ENCODE measurements around the gene VRK3. TPM values are rescaled to one million over a fixed set of nuclear protein-coding genes. Genes with fewer than 3 reads are reported as not detected.

VRK3 gene
- total RNA-seq, 2 donors from 2014 or later: 43.5 to 48.9 TPM

DNA sequence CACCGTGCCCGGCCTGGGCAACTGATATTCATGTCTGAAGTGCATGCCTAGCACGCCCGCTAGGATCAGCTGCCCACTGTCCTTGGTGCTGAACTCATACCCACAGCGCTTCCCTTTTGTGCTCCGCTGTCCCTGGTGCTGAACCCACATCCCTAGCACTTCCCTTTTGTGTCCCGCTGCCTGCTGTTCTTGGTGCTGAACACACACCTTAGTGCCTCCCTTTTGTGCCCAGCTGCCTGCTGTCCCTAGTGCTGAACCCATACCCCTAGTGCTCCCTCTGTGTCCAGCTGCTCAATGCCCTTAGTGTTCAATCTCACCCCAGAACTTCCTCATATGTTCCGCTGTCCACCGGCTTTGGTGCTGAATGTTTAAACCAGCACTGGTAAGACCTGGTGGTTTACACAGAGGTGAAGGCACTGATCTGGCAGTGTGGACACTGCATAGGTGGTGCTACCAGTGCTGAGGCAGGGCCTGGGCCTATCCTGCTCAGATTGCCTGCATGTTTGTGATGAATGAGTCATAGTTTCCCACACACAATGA lies 37.9 kb downstream of the VRK3 start:
- no peaks in the 10 kb centered on the region for H3K27me3 Mint-ChIP-seq (ENCODE audit: insufficient read depth)
- H3K9ac ChIP-seq (ENCODE audit: extremely low read depth, low read length, poor library complexity, severe bottlenecking): no peak overlapping the region
- H3K36me3 ChIP-seq (ENCODE audit: control insufficient read depth, insufficient read depth, low read length): peaks cover 20% of the 10 kb centered on the region
- no peaks in the 10 kb centered on the region for H3K4me1 Mint-ChIP-seq
- peaks cover 37% of the 10 kb centered on the region for H3K36me3 Mint-ChIP-seq (ENCODE audit: low read depth)
- H3K9me3 Mint-ChIP-seq: no peaks in the 10 kb centered on the region
- peak; percentile 40 for TF ChIP-seq CTCF (conservative IDR thresholded peaks at IDR 0.05)
- H3K4me3 Mint-ChIP-seq: no peak overlapping the region
- H3K27ac ChIP-seq (ENCODE audit: low read depth, low read length): no peak overlapping the region
- no peaks in the 10 kb centered on the region for H3K27me3 ChIP-seq (ENCODE audit: control insufficient read depth, insufficient read depth, low read length, poor library complexity, severe bottlenecking)
- no peaks in the 10 kb centered on the region for H3K4me1 ChIP-seq (ENCODE audit: control insufficient read depth, insufficient read depth, low read length)
- H3K4me3 ChIP-seq (ENCODE audit: low read length): no peak overlapping the region
- no peak overlapping the region for H3K27ac Mint-ChIP-seq
- 16 to 23% methylated on average over 9 of the region's 9 CpGs for WGBS, 2 experiments (ENCODE audit: insufficient coverage in 1 of 2, insufficient read length in 1 of 2)
- H3K9me3 ChIP-seq (ENCODE audit: control insufficient read depth, low read length): no peaks in the 10 kb centered on the region
- peak; percentile 99 for DNase-seq

DNA sequence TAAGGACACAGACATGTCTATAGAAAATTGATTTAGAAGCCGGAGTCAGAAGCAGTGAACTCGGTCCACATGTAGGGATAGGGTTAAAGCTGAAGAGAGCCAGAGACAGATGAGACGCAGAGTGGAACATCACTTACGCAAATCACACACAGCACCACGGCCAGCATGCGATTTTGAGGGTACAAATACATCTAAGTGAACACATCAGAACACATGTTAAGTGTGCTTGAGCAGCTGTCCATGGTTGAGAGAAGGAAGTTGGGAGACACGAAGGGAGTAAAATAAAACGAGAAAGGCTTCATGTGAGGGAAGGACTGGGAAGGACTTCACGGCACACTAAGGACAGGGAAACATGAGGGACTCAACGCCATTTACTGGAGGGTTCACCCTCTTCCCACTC lies 38.8 kb downstream of the VRK3 start:
- Mint-ChIP-seq H3K27me3 (ENCODE audit: insufficient read depth) (no peaks in the 10 kb centered on the region), H3K9me3 (no peaks in the 10 kb centered on the region), H3K27ac (no peak overlapping the region), H3K36me3 (ENCODE audit: low read depth) (peaks cover 36% of the 10 kb centered on the region), H3K4me1 (no peaks in the 10 kb centered on the region), H3K4me3 (no peak overlapping the region)
- WGBS, 2 experiments (ENCODE audit: insufficient coverage in 1 of 2, insufficient read length in 1 of 2): 91 to 97% methylated on average over 10 of the region's 10 CpGs
- Histone ChIP-seq H3K9me3 (ENCODE audit: control insufficient read depth, low read length) (no peaks in the 10 kb centered on the region), H3K27ac (ENCODE audit: low read depth, low read length) (no peak overlapping the region), H3K9ac (ENCODE audit: extremely low read depth, low read length, poor library complexity, severe bottlenecking) (no peak overlapping the region), H3K4me1 (ENCODE audit: control insufficient read depth, insufficient read depth, low read length) (no peaks in the 10 kb centered on the region), H3K36me3 (ENCODE audit: control insufficient read depth, insufficient read depth, low read length) (peaks cover 16% of the 10 kb centered on the region), H3K27me3 (ENCODE audit: control insufficient read depth, insufficient read depth, low read length, poor library complexity, severe bottlenecking) (no peaks in the 10 kb centered on the region), H3K4me3 (ENCODE audit: low read length) (no peak overlapping the region)
- no peak for TF ChIP-seq CTCF (conservative IDR thresholded peaks at IDR 0.05)
- no peak for DNase-seq

DNA sequence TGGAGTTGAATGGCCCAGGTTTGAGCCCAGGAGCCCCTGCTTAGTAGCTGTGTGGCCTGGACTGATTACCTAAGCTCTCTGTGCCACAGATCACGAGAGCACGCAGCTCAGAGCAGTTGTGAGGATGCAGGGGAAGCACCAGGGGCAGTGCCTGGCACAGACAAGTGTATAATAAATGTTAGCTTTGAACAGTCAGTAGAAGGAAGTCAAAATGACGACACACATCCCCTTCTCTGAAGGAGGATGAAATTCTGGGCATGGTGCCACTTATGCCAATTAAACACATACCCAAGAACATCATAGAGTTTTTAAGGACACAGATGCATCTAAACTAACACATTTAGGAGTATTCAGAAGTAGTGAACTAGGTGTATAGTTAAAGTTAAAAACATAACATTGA lies 39.3 kb downstream of the VRK3 start:
- Mint-ChIP-seq H3K36me3 (ENCODE audit: low read depth) (peaks cover 35% of the 10 kb centered on the region), H3K9me3 (no peaks in the 10 kb centered on the region), H3K4me1 (no peaks in the 10 kb centered on the region), H3K4me3 (no peak overlapping the region), H3K27me3 (ENCODE audit: insufficient read depth) (no peaks in the 10 kb centered on the region), H3K27ac (no peak overlapping the region)
- H3K36me3 ChIP-seq (ENCODE audit: control insufficient read depth, insufficient read depth, low read length): peaks cover 11% of the 10 kb centered on the region
- H3K9ac ChIP-seq (ENCODE audit: extremely low read depth, low read length, poor library complexity, severe bottlenecking): no peak overlapping the region
- no peak for DNase-seq
- H3K9me3 ChIP-seq (ENCODE audit: control insufficient read depth, low read length): no peaks in the 10 kb centered on the region
- no peak for TF ChIP-seq CTCF (conservative IDR thresholded peaks at IDR 0.05)
- no peak overlapping the region for H3K4me3 ChIP-seq (ENCODE audit: low read length)
- no peaks in the 10 kb centered on the region for H3K27me3 ChIP-seq (ENCODE audit: control insufficient read depth, insufficient read depth, low read length, poor library complexity, severe bottlenecking)
- H3K27ac ChIP-seq (ENCODE audit: low read depth, low read length): no peak overlapping the region
- WGBS, 2 experiments (ENCODE audit: insufficient coverage in 1 of 2, insufficient read length in 1 of 2): 96 to 100% methylated on average over 2 of the region's 3 CpGs
- H3K4me1 ChIP-seq (ENCODE audit: control insufficient read depth, insufficient read depth, low read length): no peaks in the 10 kb centered on the region
